ENCODE results near the gene NRAP.

NRAP gene

DNA sequence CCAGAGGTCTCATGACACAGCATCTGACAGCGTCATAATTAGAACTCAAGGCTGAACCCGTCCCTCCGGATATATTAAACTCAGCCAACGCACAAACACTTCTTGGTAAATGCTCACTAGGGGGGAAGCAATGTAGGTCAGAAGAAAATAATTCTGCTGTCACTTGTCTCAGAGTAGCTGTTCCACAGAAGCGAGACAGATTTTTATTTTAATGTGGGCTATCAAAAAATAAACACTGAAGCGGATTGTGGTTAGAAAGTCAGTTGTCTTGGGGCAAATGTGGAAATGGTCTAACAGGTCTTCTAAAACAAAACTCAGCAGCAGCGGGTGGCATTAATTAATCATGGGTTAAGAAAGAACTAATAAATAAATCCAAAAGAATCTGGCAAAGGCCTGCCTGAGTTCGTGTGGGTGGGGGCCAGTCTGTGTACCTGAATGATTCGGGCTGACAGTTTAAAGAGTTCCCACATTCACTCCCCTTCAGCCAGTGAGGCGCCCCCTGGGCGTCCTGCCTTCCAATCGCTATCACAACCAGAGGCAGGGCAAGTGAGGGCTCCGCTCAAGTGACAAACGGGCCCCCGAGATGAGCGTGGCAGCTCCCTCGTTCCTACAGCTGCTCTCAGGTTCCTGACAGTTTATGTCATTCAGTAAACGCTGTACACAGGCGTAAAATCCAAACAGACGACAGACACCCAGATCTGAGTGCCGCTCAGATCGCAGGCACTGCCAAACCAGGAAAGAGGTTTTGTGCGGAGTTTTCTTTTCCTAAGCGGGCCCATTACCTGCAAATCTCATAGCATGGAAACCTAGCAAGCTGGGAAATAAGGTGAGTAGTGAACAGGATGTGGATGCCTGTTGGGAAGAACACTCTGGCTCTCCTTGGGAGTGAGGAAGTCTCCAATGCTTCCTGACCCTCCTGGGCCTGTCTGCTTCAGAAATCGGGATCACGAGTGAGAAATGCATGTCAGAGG, 52.9 kb downstream of the NRAP start:
- in situ Hi-C loops (cut with HindIII; ENCODE audit: low pct_unique_long_range_greater_than_20kb, low sequenced_read_pairs): no loop called here
- DNase-seq (ENCODE audit: low read depth in 1 of 2, low spot score in 1 of 2): no peak
- TF ChIP-seq JUND (IDR thresholded peaks at IDR 0.05; ENCODE audit: low read depth): no peak

DNA sequence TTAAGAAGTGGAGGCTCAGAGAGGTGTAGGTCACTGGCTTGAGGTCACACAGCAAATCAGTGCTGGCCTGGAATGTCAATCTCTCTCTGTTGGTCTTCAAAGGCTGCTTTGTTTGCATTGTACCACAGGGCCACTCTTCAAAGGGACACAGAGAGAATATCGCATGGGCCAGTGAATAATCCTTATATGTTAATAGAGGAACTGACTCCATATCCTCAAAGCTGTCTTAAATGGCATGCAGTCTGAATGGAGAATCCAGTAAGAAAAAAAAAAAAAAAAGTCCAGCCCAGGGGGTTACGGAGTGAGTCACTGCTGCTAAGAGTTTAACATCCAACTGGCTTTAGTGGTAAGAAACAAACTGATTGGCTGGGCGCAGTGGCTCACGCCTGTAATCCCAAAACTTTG, 54.1 kb downstream of the NRAP start:
- in situ Hi-C loops (cut with HindIII; ENCODE audit: low pct_unique_long_range_greater_than_20kb, low sequenced_read_pairs): no loop called here
- TF ChIP-seq JUND (IDR thresholded peaks at IDR 0.05; ENCODE audit: low read depth): no peak
- no peak for DNase-seq (ENCODE audit: low read depth in 1 of 2, low spot score in 1 of 2)

DNA sequence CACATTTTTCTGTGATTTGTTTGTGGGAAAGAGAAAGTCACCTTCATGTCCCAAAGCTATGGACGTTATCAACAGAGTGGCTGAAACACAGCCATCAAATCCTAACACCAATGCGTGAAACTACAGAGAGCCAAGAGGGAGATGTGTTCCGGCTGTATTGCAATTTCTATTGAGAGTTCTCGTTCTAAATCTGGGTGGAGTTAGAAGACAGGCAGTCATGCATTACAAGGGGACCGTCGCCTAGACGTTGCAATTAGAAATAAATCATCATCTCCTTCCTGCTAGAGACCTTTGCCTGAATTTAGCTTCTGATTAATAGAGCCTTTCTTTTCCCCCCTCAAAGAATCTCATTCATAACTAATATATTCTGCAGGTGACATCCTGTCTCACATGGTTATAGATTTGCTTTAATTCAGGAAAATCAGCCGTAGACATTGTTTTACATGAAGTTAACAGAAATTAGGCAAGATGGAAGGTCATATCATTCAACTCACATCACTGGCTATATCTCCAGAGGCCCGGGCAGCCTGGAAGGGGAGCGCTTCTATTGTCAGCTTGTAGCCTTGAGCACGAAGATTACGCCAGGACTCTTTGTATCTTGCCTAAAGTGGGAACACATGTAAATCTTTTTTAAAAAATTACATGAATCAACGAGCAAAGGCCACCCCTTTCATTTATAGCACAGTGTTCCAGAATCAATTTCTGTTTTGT, 58.4 kb downstream of the NRAP start:
- TF ChIP-seq JUND (IDR thresholded peaks at IDR 0.05; ENCODE audit: low read depth): no peak
- no peak for DNase-seq (ENCODE audit: low read depth in 1 of 2, low spot score in 1 of 2)
- in situ Hi-C loops (cut with HindIII; ENCODE audit: low pct_unique_long_range_greater_than_20kb, low sequenced_read_pairs): no loop called here

DNA sequence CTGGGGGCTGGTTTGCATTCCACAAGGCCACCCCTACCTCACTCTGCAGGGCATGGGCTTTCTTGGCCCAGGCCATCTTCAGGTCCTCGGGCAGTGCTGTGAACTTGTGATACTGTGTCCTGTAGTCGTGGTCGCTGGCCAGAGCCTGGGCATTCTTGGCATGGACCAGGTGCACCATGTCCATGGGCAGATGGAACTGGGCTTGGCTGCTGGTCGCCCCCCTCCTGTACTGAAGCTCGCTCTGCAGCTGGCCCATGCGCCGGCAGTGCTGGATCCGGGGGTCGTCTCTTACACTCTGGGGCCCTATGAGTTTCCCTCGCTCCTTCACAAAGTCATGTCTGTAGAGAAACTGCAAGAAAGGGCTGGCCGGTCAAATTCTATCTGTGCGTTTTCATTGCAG, 59.3 kb downstream of the NRAP start:
- in situ Hi-C loops (cut with HindIII; ENCODE audit: low pct_unique_long_range_greater_than_20kb, low sequenced_read_pairs): no loop called here
- DNase-seq (ENCODE audit: low read depth in 1 of 2, low spot score in 1 of 2): no peak
- no peak for TF ChIP-seq JUND (IDR thresholded peaks at IDR 0.05; ENCODE audit: low read depth)

DNA sequence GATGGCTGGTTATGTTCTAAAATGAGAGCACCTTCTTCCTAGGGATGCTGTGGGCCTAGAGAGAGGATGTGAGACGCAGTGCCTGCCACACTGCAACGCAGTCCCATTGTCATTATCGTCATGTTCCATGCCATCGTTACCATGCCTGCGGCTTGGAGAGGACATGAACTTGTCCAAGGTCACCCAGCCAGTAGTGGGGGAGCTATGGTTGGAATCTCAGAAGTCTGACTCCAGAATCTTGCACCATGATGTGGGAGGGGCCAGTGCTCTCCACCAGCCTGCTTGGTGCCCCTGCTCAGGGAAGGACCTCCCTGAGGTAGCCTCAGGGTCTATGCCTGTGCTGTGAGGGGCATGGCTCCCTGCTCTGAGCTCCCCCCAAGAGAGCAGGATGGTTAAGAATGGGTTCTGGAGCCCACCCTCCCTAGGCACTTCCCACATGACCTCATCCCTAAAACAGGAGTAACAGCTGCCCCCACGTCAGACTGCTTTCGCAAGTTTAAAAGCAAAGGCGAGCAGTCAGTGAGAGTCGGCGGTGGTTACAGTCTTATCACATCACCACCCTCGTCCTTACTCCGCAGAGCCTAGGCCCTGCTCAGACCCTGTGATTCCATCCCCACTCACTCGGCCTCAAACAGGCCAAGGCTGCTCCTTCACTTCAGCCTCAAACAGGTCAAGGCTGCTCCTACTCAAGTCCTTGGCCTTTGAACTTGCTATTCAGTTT, 60.6 kb downstream of the NRAP start:
- DNase-seq (ENCODE audit: low read depth in 1 of 2, low spot score in 1 of 2): no peak
- in situ Hi-C loops (cut with HindIII; ENCODE audit: low pct_unique_long_range_greater_than_20kb, low sequenced_read_pairs): no loop called here
- TF ChIP-seq JUND (IDR thresholded peaks at IDR 0.05; ENCODE audit: low read depth): no peak

DNA sequence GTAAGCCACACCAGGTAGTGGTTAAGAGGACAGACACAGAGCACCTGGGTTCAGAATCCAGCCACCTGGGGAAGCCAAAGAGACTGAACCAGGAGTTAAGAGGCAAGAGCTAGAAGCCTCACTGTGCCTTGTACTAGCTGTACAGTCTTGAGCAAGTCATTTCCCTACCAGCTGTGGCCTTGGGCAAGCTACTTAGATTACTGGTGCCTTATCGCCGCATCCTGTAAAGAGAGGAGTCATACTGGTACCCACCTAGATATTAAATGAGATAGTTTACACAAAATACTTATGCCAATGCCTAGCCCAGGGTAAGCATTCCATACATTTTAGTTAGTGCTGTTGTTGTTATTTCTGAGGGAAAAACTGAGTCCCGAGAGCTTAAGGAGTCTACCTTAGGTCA, 63.3 kb downstream of the NRAP start:
- in situ Hi-C loops (cut with HindIII; ENCODE audit: low pct_unique_long_range_greater_than_20kb, low sequenced_read_pairs): no loop called here
- no peak for TF ChIP-seq JUND (IDR thresholded peaks at IDR 0.05; ENCODE audit: low read depth)
- no peak for DNase-seq (ENCODE audit: low read depth in 1 of 2, low spot score in 1 of 2)

DNA sequence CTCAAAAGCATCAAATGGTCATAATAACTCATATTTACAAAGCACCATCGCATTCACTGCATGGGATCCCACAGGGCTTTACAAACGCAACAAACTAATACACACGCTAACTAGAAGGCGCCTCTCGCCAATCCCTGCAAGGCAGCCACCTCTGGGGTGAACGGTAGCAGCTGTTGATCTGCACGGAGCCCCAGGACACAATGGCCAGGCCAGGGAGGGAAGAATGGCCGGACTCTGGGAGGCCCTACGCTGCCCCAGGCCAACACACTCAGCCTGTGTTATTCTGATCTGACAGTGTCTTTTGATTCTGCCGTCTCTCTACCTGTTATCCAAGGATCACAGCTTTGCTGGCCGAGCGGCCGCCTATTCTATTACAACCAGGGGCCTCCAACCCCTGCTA, 69.2 kb downstream of the NRAP start:
- no peak for DNase-seq (ENCODE audit: low read depth in 1 of 2, low spot score in 1 of 2)
- no peak for TF ChIP-seq JUND (IDR thresholded peaks at IDR 0.05; ENCODE audit: low read depth)
- in situ Hi-C loops (cut with HindIII; ENCODE audit: low pct_unique_long_range_greater_than_20kb, low sequenced_read_pairs): no loop called here

DNA sequence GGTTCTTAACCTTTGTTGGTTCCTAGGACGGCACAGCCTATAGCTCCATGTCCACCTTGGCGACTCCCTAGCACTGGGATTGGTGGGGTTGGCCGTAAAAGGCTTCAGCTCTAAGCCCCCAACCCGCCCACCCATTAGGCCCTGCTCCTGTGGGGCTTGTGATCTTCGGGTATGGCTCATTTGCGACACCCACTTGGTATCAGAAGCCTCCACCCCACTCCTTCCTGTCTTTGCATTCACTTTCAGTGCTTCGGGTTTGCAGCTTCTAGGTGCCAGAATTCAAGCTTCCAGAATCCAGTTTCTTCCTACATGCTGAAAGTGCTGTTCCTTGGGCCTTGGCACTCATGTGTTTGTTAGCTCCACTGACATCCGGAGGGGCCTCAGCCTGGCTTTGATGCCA, 71.5 kb downstream of the NRAP start:
- no peak for DNase-seq (ENCODE audit: low read depth in 1 of 2, low spot score in 1 of 2)
- in situ Hi-C loops (cut with HindIII; ENCODE audit: low pct_unique_long_range_greater_than_20kb, low sequenced_read_pairs): no loop called here
- TF ChIP-seq JUND (IDR thresholded peaks at IDR 0.05; ENCODE audit: low read depth): no peak

DNA sequence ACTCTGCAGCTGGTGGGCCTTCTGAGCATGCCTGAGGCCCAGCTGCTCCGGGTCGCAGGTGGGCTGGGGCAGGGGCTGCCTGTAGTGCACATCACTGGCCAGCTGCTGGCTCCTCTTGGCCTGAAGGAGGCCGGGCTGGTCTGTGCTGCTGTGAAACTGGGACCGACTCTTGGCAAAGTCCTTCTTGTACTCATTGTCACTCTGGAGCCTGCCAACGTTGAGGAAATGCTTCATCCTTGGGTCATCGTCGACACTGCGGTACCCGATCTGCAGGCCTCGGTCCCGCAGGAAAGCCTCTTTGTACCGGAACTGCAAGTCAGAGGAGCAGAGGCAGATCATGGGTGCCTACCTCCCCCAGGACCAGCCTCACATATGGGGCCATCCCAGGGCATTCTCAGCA, 73.3 kb downstream of the NRAP start:
- TF ChIP-seq JUND (IDR thresholded peaks at IDR 0.05; ENCODE audit: low read depth): no peak
- no peak for DNase-seq (ENCODE audit: low read depth in 1 of 2, low spot score in 1 of 2)
- in situ Hi-C loops (cut with HindIII; ENCODE audit: low pct_unique_long_range_greater_than_20kb, low sequenced_read_pairs): no loop called here

DNA sequence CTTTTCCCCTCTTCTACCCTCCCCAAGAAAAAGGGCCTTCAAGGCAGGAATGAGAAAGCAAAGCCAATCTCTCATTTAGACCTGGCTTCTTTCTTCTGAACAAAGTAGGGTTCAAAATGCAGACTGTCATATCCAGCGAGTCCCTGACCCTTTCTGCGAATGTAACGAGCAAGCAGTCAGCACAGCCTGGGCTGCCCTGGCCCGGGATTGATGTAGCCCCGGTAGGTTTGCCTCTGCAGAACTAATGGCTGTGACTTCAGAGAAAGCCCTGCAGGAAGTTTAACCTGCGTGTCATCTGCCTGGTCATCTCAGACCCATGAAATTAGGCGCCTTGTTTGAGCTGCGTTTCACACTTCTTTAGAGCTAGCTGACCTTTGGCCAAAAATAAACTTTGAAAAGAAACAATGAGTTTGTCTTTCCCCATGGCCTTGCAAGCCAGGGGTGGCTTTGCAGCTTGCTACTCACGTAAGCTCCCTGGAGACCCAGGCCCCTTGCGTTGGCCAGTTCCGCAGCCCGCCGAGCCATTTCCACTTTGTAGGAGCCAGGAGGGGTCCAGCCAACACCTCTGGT, 74.6 kb downstream of the NRAP start:
- no peak for TF ChIP-seq JUND (IDR thresholded peaks at IDR 0.05; ENCODE audit: low read depth)
- in situ Hi-C loops (cut with HindIII; ENCODE audit: low pct_unique_long_range_greater_than_20kb, low sequenced_read_pairs): no loop called here

DNA sequence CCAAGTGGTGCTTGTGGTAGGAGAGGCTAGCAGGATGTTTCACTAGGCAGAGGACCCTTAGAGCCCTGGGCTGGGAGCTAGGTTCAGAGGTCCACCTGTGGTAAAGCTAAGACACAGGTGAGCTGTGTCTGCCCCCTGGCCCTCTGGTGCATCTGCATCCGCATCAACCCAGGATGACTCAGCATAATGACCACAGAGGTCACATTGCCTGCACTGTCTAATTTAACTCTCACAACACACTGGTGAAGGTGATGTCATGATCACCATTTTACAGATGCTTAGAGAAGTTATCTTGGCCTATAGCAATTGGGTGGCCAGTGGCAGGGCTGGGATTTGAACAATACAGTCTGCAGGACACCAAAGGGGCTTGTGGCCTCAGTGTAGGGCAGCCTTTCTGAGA, 77.9 kb downstream of the NRAP start:
- in situ Hi-C loops (cut with HindIII; ENCODE audit: low pct_unique_long_range_greater_than_20kb, low sequenced_read_pairs): no loop called here
- DNase-seq (ENCODE audit: low read depth in 1 of 2, low spot score in 1 of 2): no peak
- no peak for TF ChIP-seq JUND (IDR thresholded peaks at IDR 0.05; ENCODE audit: low read depth)

More for the DNA sequence above, 74.6 kb downstream of the NRAP start:
- DNase-seq (ENCODE audit: low read depth in 1 of 2, low spot score in 1 of 2): peak in 1 of 2 experiments; percentile 31

DNA sequence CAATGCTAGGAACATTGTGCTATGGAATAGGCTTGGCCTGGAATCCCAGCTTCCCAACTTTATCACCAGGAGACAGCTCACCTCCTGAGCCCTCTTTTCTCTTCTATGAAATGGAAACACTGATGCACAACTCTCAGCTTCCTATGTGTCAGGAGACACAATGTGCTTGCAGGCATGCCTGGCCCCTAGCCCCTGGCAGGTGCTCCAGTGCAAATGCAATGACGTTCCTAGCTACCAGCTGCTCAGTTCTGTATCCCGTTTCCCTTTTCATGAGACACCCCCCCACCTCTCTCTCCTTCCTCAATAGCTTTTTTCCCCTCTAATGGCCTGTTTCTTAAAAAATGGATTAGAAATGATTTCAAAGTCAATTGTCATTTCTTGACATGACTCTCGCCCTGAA, 80.3 kb downstream of the NRAP start:
- in situ Hi-C loops (cut with HindIII; ENCODE audit: low pct_unique_long_range_greater_than_20kb, low sequenced_read_pairs): no loop called here
- DNase-seq (ENCODE audit: low read depth in 1 of 2, low spot score in 1 of 2): no peak
- no peak for TF ChIP-seq JUND (IDR thresholded peaks at IDR 0.05; ENCODE audit: low read depth)

Data from T47D (cell line).